Aorta (tissue), 5 donors: Measurements from ENCODE around the gene PRKCE. TPM values are rescaled to one million over a fixed set of nuclear protein-coding genes. Genes with fewer than 3 reads are reported as not detected.

ENCODE experiments used
- ATAC-seq: fragments of 200-7000 bp; cut with Tn5 transposase; one replicate; pipeline ENCODE4 v1.9.1; 2022; ENCODE audit warnings: moderate library complexity; ENCODE audit not compliant: low FRiP score
- DNase-seq, 2 donors: peaks; one replicate each; pipeline ENCODE4 v3.0.0-alpha.2; 2020
- H3K27ac ChIP-seq, 2 donors: one replicate each; pipeline ENCODE4 v1.5.1; 2013; ENCODE audit warnings: low read length in 2 of 2, mild to moderate bottlenecking in 2 of 2, moderate library complexity in 2 of 2, control low read depth in 1 of 2, inconsistent platforms in 1 of 2, low read depth in 1 of 2
- H3K27me3 ChIP-seq, 2 donors: one replicate each; pipeline ENCODE4 v1.6.1; 2013; ENCODE audit warnings: control low read depth in 1 of 2, low read length in 1 of 2, mild to moderate bottlenecking in 1 of 2, moderate library complexity in 1 of 2; ENCODE audit not compliant: insufficient read depth in 2 of 2, control insufficient read depth in 1 of 2
- H3K36me3 ChIP-seq, 2 donors: one replicate each; pipeline ENCODE4 v1.6.1; 2013; ENCODE audit warnings: control low read depth in 1 of 2, low read length in 1 of 2, mild to moderate bottlenecking in 1 of 2; ENCODE audit not compliant: insufficient read depth in 2 of 2, control insufficient read depth in 1 of 2
- H3K4me1 ChIP-seq, 2 donors: one replicate each; pipeline ENCODE4 v1.6.1; 2013; ENCODE audit warnings: low read length in 2 of 2, control low read depth in 1 of 2, mild to moderate bottlenecking in 1 of 2, moderate library complexity in 1 of 2; ENCODE audit not compliant: insufficient read depth in 2 of 2, control insufficient read depth in 1 of 2
- H3K4me3 ChIP-seq, 2 donors: one replicate each; pipeline ENCODE4 v1.5.1; 2013; ENCODE audit warnings: low read length in 2 of 2, control low read depth in 1 of 2, mild to moderate bottlenecking in 1 of 2
- H3K9me3 ChIP-seq: one replicate; pipeline ENCODE4 v1.6.1; 2013; ENCODE audit warnings: mild to moderate bottlenecking, low read length; ENCODE audit not compliant: control insufficient read depth
- WGBS, 2 donors: extraction: QIAGEN DNeasy Blood & Tissue Kit; methylation state at CpG; one replicate each; pipeline ENCODE4 v1.1.7; 2013; 5-methylcytosine and 5-hydroxymethylcytosine counted together
- intact Hi-C, 2 donors: fragments of 100-400 bp; cut with DNase I; formaldehyde crosslinking; loops; one replicate each; pipeline versions ENCODE4 v1.14.2 to v1.15.0; 2022
- polyA plus RNA-seq, 2 donors: library from polyadenylated mRNA; stranded (reverse); fragments of 200-250 nt; gene quantifications; one replicate each; pipeline ENCODE4 v1.2.3, GENCODE V29; 2013
- total RNA-seq, 2 donors: library from RNA; stranded (reverse); fragmentation: NEBNext Ultra II Directional; extraction: Animal tissue kit (Norgen Biotek cat#: 25700); gene quantifications; one replicate each; pipeline ENCODE4 v1.2.1, GENCODE V29; 2021
- donor health status: healthy with polysubstance abuse.
- donor health status: Bipolar disorder and iron deficiency.
- donor health status: DM: no; HTN: no; CAD: no.
- donor health status: DM: no; HTN: no; CAD: no.
- donor health status: DM: yes; HTN: yes; CAD: no.

Gene PRKCE
- total and polyA plus RNA-seq, 4 donors, result 1.5 to 23.8 (median 11.2) TPM

GRCh38 chr2:45750001-45750400 is 98.5 kb downstream of the PRKCE start:
- DNase-seq (no peak), ATAC-seq (no peak)
- Histone ChIP-seq H3K36me3 (no peaks in the 10 kb centered on the region), H3K27ac (no peak overlapping the region), H3K27me3 (no peaks in the 10 kb centered on the region), H3K4me3 (no peak overlapping the region), H3K9me3 (peaks cover 2% of the 10 kb centered on the region), H3K4me1 (no peaks in the 10 kb centered on the region)
- 95% methylated on average over 2 of the region's 2 CpGs for whole genome bisulfite sequencing, 2 donors
- intact Hi-C loops, result no loop called here

GRCh38 chr2:45750484-45750883 is 99.0 kb downstream of the PRKCE start:
- H3K4me1 ChIP-seq, result no peaks in the 10 kb centered on the region
- intact Hi-C loops, result no loop called here

GRCh38 chr2:45753381-45753780 is 101.9 kb downstream of the PRKCE start:
- WGBS, 2 donors, result 98% methylated on average over 4 of the region's 4 CpGs

More at GRCh38 chr2:45750484-45750883, 99.0 kb downstream of the PRKCE start:
- Histone ChIP-seq H3K36me3 (no peaks in the 10 kb centered on the region), H3K9me3 (peaks cover 2% of the 10 kb centered on the region), H3K4me3 (no peak overlapping the region), H3K27me3 (no peaks in the 10 kb centered on the region), H3K27ac (no peak overlapping the region)
- 96 to 100% methylated on average over 1 of the region's 1 CpG for WGBS, 2 donors
- no peak for DNase-seq
- ATAC-seq, result no peak

GRCh38 chr2:45754131-45755010 is 102.9 kb downstream of the PRKCE start:
- no peak for DNase-seq
- Histone ChIP-seq H3K9me3 (no peaks in the 10 kb centered on the region), H3K36me3 (no peaks in the 10 kb centered on the region), H3K4me3 (no peak overlapping the region), H3K4me1 (no peaks in the 10 kb centered on the region), H3K27me3 (no peaks in the 10 kb centered on the region), H3K27ac (no peak overlapping the region)
- intact Hi-C loops, result no loop called here
- ATAC-seq, result no peak
- WGBS, 2 donors, result 87 to 96% methylated on average over 12 of the region's 12 CpGs

More at GRCh38 chr2:45753381-45753780, 101.9 kb downstream of the PRKCE start:
- H3K27me3 ChIP-seq, result no peaks in the 10 kb centered on the region
- intact Hi-C loops, result no loop called here
- H3K36me3 ChIP-seq, result no peaks in the 10 kb centered on the region
- no peak overlapping the region for H3K4me3 ChIP-seq
- no peaks in the 10 kb centered on the region for H3K4me1 ChIP-seq
- H3K27ac ChIP-seq, result no peak overlapping the region
- no peaks in the 10 kb centered on the region for H3K9me3 ChIP-seq
- DNase-seq (no peak), ATAC-seq (no peak)

GRCh38 chr2:45755585-45756335 is 104.3 kb downstream of the PRKCE start:
- ATAC-seq (no peak), DNase-seq (no peak)
- Histone ChIP-seq H3K9me3 (no peaks in the 10 kb centered on the region), H3K27ac (no peak overlapping the region), H3K36me3 (no peaks in the 10 kb centered on the region), H3K4me1 (no peaks in the 10 kb centered on the region), H3K27me3 (no peaks in the 10 kb centered on the region), H3K4me3 (no peak overlapping the region)
- intact Hi-C loops, result no loop called here
- WGBS, 2 donors, result 93 to 94% methylated on average over 8 of the region's 8 CpGs

- no peak overlapping the region for H3K4me3 ChIP-seq
- no peaks in the 10 kb centered on the region for H3K36me3 ChIP-seq
- ATAC-seq (no peak), DNase-seq (no peak)
- H3K27ac ChIP-seq, result no peak overlapping the region
- no peaks in the 10 kb centered on the region for H3K4me1 ChIP-seq
- intact Hi-C loops, result no loop called here
- 95 to 100% methylated on average over 1 of the region's 1 CpG for WGBS, 2 donors
- H3K27me3 ChIP-seq, result no peaks in the 10 kb centered on the region
- H3K9me3 ChIP-seq, result no peaks in the 10 kb centered on the region
These were observed 106.5 kb downstream of the PRKCE start for GRCh38 chr2:45758018-45758417.

GRCh38 chr2:45759310-45759851 is 107.9 kb downstream of the PRKCE start:
- no peak for ATAC-seq
- H3K36me3 ChIP-seq, result no peaks in the 10 kb centered on the region
- H3K4me1 ChIP-seq, result no peaks in the 10 kb centered on the region
- WGBS, 2 donors, result 82 to 84% methylated on average over 15 of the region's 15 CpGs
- H3K9me3 ChIP-seq, result no peaks in the 10 kb centered on the region
- no peak overlapping the region for H3K27ac ChIP-seq
- H3K27me3 ChIP-seq, result no peaks in the 10 kb centered on the region
- no peak overlapping the region for H3K4me3 ChIP-seq
- intact Hi-C loops, result no loop called here
- no peak for DNase-seq

- no peak for ATAC-seq
- intact Hi-C loops, result no loop called here
- Histone ChIP-seq H3K9me3 (no peaks in the 10 kb centered on the region), H3K4me1 (peaks cover 0 to 5% of the 10 kb centered on the region in 2 donors), H3K4me3 (no peak overlapping the region), H3K27me3 (no peaks in the 10 kb centered on the region), H3K27ac (no peak overlapping the region), H3K36me3 (no peaks in the 10 kb centered on the region)
- DNase-seq, result no peak
- 86 to 92% methylated on average over 4 of the region's 4 CpGs for WGBS, 2 donors
These were observed 110.2 kb downstream of the PRKCE start for GRCh38 chr2:45761635-45762034.
